WTC11 (cell line): Measurements from ENCODE around the gene TH.

Source experiments
- ATF3 ChIP-seq: sonication (generic); formaldehyde crosslinking; conservative IDR thresholded peaks from 2 replicates; pipeline ENCODE4 v1.8.1; 2022; ENCODE audit warnings: mild to moderate bottlenecking, missing genetic modification reagents
- CTCF ChIP-seq: fragments of 200-600 bp; IDR thresholded peaks from 2 replicates; pipeline ENCODE4 v1.8.0; 2022; ENCODE audit warnings: antibody characterized with exemption
- FOXJ3 ChIP-seq: sonication (generic); formaldehyde crosslinking; IDR thresholded peaks from 2 replicates; pipeline ENCODE4 v1.9.0; 2021; ENCODE audit warnings: missing genetic modification reagents, mild to moderate bottlenecking, borderline replicate concordance
- FOXP4 ChIP-seq: sonication (generic); formaldehyde crosslinking; IDR thresholded peaks from 2 replicates; pipeline ENCODE4 v1.8.0; 2022; ENCODE audit warnings: mild to moderate bottlenecking, missing genetic modification reagents
- KAT7 ChIP-seq: sonication (generic); formaldehyde crosslinking; IDR thresholded peaks from 2 replicates; pipeline ENCODE4 v1.8.1; 2023; ENCODE audit warnings: missing genetic modification reagents, mild to moderate bottlenecking, borderline replicate concordance
- USF1 ChIP-seq: sonication (generic); formaldehyde crosslinking; IDR thresholded peaks from 2 replicates; pipeline ENCODE4 v1.8.0; 2022; ENCODE audit warnings: mild to moderate bottlenecking, missing genetic modification reagents
- ZBTB21 ChIP-seq: sonication (generic); formaldehyde crosslinking; IDR thresholded peaks from 2 replicates; pipeline ENCODE4 v1.8.1; 2023; ENCODE audit warnings: mild to moderate bottlenecking, missing genetic modification reagents, borderline replicate concordance
- TF ChIP-seq, protein P1 (sequence below): sonication (generic); formaldehyde crosslinking; IDR thresholded peaks from 2 replicates; pipeline ENCODE4 v1.8.1; 2023; ENCODE audit warnings: mild to moderate bottlenecking, missing genetic modification reagents

DNA sequence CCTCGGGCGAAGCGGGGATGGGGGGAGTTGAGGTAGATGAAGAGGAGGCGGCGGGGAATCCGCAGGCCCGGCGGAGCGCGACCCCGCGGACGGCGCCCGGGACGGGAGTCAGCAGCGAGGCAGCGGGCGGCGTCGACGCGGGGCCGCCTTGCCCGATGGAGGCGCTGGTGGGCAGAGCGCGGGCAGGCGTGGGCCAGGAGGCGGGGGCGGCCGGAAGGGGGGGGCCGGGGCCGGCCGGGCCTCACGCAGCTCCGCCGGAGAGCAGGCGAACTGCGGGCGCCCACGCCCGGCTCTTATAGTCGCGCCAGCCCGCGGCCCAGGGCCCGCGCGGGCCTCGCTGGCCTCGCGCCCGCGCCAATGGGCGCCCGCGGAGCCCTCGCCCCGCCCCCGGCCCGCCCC, 32.5 kb downstream of the TH start, which contains the start of gene IGF2:
- TF ChIP-seq KAT7 (CRISPR knock-in tag) = no peak
- TF ChIP-seq CTCF = no peak
- TF ChIP-seq ATF3 (CRISPR knock-in tag) = no peak
- no peak for TF ChIP-seq ZBTB21 (CRISPR knock-in tag)
- no peak for TF ChIP-seq FOXJ3 (CRISPR knock-in tag)
- TF ChIP-seq USF1 (CRISPR knock-in tag) = no peak
- TF ChIP-seq FOXP4 (CRISPR knock-in tag) = no peak
- TF ChIP-seq, protein P1, sequence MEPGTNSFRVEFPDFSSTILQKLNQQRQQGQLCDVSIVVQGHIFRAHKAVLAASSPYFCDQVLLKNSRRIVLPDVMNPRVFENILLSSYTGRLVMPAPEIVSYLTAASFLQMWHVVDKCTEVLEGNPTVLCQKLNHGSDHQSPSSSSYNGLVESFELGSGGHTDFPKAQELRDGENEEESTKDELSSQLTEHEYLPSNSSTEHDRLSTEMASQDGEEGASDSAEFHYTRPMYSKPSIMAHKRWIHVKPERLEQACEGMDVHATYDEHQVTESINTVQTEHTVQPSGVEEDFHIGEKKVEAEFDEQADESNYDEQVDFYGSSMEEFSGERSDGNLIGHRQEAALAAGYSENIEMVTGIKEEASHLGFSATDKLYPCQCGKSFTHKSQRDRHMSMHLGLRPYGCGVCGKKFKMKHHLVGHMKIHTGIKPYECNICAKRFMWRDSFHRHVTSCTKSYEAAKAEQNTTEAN (CRISPR knock-in tag) = no peak
